GM12878 (cell line): ENCODE data around the gene PCDHA2. TPM values are rescaled to one million over a fixed set of nuclear protein-coding genes. Genes with fewer than 3 reads are reported as not detected.

Experiments
- ATAC-seq: fragments of 200-7000 bp; cut with Tn5 transposase; 3 replicates; pipeline ENCODE4 v1.9.1; 2020; ENCODE audit warnings: mild to moderate bottlenecking, moderate library complexity
- BruUV-seq: library from RNA; stranded (reverse); fragments of 400-500 nt; replicated peaks from 2 replicates; lab custom pipeline; 2021; lab: Mats Ljungman, UMichigan
- CTCF ChIA-PET: fragments of 300-600 bp; sonication (Branson Sonifier 250); formaldehyde crosslinking; extraction: SDS; loops from one replicate; lab custom pipeline; 2021; ENCODE audit warnings: inconsistent platforms; lab: Yijun Ruan, JAX
- POLR2A ChIA-PET: fragments of 350-600 bp; formaldehyde crosslinking; extraction: SDS; loops from one replicate; lab custom pipeline; 2021; ENCODE audit warnings: inconsistent platforms; lab: Charles Lee
- RAD21 ChIA-PET: fragments of 300-600 bp; sonication (Branson Sonifier 250); formaldehyde crosslinking; loops from one replicate; lab custom pipeline; 2023; ENCODE audit warnings: antibody characterized with exemption; ENCODE audit not compliant: unreplicated experiment; lab: Charles Lee
- SMC1A ChIA-PET: fragments of 300-600 bp; sonication (Branson Sonifier 250); formaldehyde crosslinking; loops from one replicate; lab custom pipeline; 2023; ENCODE audit not compliant: unreplicated experiment, uncharacterized antibody; lab: Charles Lee
- DNase-seq: peaks from one replicate; pipeline ENCODE4 v3.0.0-alpha.2; 2011; ENCODE audit warnings: low read depth, low spot score
- FAIRE-seq: peaks from 3 replicates; lab custom pipeline; 2011; peaks lifted over from hg19 to GRCh38; lab: Jason Lieb, UNC
- H2AFZ ChIP-seq: 2 replicates; pipeline ENCODE4 v1.6.0; 2011; ENCODE audit warnings: low read depth, low read length, control low read depth; ENCODE audit not compliant: control insufficient read depth
- H3K27ac ChIP-seq: 2 replicates; pipeline ENCODE4 v1.5.1; 2011; ENCODE audit warnings: control low read depth; ENCODE audit not compliant: control insufficient read depth, insufficient read depth
- H3K27me3 ChIP-seq, 2 experiments: replicated peaks in 1 of 2; 2 replicates each; pipeline versions ENCODE4 v1.6.0 to v1.6.1; 2011; ENCODE audit warnings: low read length in 1 of 2; ENCODE audit not compliant: control insufficient read depth in 2 of 2, insufficient read depth in 2 of 2
- H3K36me3 ChIP-seq, 2 experiments: 2 replicates each; pipeline ENCODE4 v1.5.1; 2011; ENCODE audit warnings: low read length in 1 of 2; ENCODE audit not compliant: control insufficient read depth in 2 of 2, insufficient read depth in 2 of 2
- H3K4me1 ChIP-seq: 2 replicates; pipeline ENCODE4 v1.6.1; 2011; ENCODE audit warnings: mild to moderate bottlenecking, low read length, moderate library complexity, mixed read lengths; ENCODE audit not compliant: control insufficient read depth, insufficient read depth
- H3K4me2 ChIP-seq: 2 replicates; pipeline ENCODE4 v1.6.0; 2011; ENCODE audit warnings: control low read depth; ENCODE audit not compliant: control insufficient read depth, insufficient read depth
- H3K4me3 ChIP-seq: fragments of 200-600 bp; sonication (generic); 2 replicates; pipeline ENCODE4 v1.5.1; 2016
- H3K79me2 ChIP-seq: 2 replicates; pipeline ENCODE4 v1.6.0; 2011; ENCODE audit warnings: low read length; ENCODE audit not compliant: control insufficient read depth, insufficient read depth
- H3K9ac ChIP-seq: 2 replicates; pipeline ENCODE4 v1.8.0; 2011; ENCODE audit warnings: low read length, control low read depth, mixed read lengths; ENCODE audit not compliant: control insufficient read depth, insufficient read depth
- H3K9me3 ChIP-seq: replicated peaks from 3 replicates; pipeline ENCODE4 v1.5.1; 2011; ENCODE audit warnings: mild to moderate bottlenecking, low read length; ENCODE audit not compliant: control insufficient read depth, insufficient read depth
- H4K20me1 ChIP-seq: 2 replicates; pipeline ENCODE4 v1.6.0; 2011; ENCODE audit not compliant: control insufficient read depth, insufficient read depth
- BCL11A ChIP-seq: IDR thresholded peaks from 2 replicates; pipeline ENCODE4 v1.6.1; 2011; ENCODE audit warnings: low read depth, low read length
- CBX5 ChIP-seq: sonication (generic); IDR thresholded peaks from 2 replicates; pipeline ENCODE4 v1.6.1; 2016; ENCODE audit warnings: low read depth, moderate library complexity, mild to moderate bottlenecking, inconsistent platforms
- CUX1 ChIP-seq: IDR thresholded peaks from 2 replicates; pipeline ENCODE4 v1.6.1; 2012; ENCODE audit warnings: improper control_type of control experiment, low read depth, low read length; ENCODE audit not compliant: insufficient replicate concordance
- SREBF2 ChIP-seq: IDR thresholded peaks from 2 replicates; pipeline ENCODE4 v1.6.1; 2012; ENCODE audit warnings: mild to moderate bottlenecking, low read length
- WGBS: methylation state at CpG from one replicate; pipeline ENCODE4 v1.1.6; 2016; ENCODE audit warnings: low lambda C conversion rate; ENCODE audit not compliant: insufficient replicate concordance, insufficient coverage; ENCODE audit errors: missing lambda C conversion rate; 5-methylcytosine and 5-hydroxymethylcytosine counted together
- in situ Hi-C: fragments of 300-500 bp; cut with MboI; formaldehyde crosslinking; loops from 9 replicates; pipeline ENCODE4 v1.14.3; 2018; ENCODE audit warnings: mixed read lengths
- intact Hi-C: fragments of 100-400 bp; cut with micrococcal nuclease; formaldehyde crosslinking; loops from one replicate; pipeline ENCODE4 v1.14.2; 2022; ENCODE audit not compliant: unreplicated experiment
- polyA plus RNA-seq, 11 experiments: library from polyadenylated mRNA; depleted of rRNA in 4 of 11; unstranded in 6 of 11; stranded (reverse) in 5 of 11; fragments of >200 nt; fragmentation: Nextera tagmentation in 4 of 11; fragmentation: Illumina TruSeq in 1 of 11; extraction: Ambion mirVana in 4 of 11; extraction: Trizol in 1 of 11; gene quantifications; 1 replicate in 1 of 11; 2 replicates in 10 of 11; pipeline versions ENCODE4 v1.2.1 to v1.2.3, GENCODE V29; 2011 to 2016; ENCODE audit warnings: inconsistent platforms in 2 of 11, missing spikeins in 2 of 11, low read depth in 1 of 11
- total RNA-seq, 4 experiments: library from RNA; depleted of rRNA in 3 of 4; stranded (reverse); fragments of >200 nt in 3 of 4; fragmentation: Illumina TruSeq in 1 of 4; extraction: Trizol in 1 of 4; gene quantifications; 2 replicates each; pipeline versions ENCODE4 v1.2.1 to v1.2.3, GENCODE V29; 2013 to 2021
- TF ChIP-seq, protein P1 (sequence below): IDR thresholded peaks from 2 replicates; pipeline ENCODE4 v1.6.1; 2012; ENCODE audit warnings: mild to moderate bottlenecking, low read depth, low read length

PCDHA2 gene
- total and polyA plus RNA-seq, 10 of the 15 experiments (the other 5 are each of a cell fraction or from before 2014, with no cell fraction given) = 0.04 to 0.06 TPM; not detected in 8

DNA sequence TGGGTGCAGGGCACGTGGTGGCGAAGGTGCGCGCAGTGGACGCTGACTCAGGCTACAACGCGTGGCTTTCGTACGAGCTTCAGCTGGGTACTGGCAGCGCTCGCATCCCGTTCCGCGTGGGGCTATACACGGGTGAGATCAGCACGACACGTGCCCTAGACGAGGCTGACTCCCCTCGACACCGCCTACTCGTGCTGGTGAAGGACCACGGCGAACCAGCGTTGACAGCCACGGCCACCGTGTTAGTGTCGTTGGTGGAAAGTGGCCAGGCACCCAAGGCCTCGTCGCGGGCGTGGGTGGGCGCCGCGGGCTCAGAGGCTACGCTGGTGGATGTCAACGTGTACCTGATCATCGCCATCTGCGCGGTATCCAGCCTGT is 2.1 kb downstream of the PCDHA2 start:
- ATAC-seq (no peak), DNase-seq (no peak), FAIRE-seq (no peak)
- no peaks in the 10 kb centered on the region for H3K4me1 ChIP-seq
- TF ChIP-seq, protein P1, sequence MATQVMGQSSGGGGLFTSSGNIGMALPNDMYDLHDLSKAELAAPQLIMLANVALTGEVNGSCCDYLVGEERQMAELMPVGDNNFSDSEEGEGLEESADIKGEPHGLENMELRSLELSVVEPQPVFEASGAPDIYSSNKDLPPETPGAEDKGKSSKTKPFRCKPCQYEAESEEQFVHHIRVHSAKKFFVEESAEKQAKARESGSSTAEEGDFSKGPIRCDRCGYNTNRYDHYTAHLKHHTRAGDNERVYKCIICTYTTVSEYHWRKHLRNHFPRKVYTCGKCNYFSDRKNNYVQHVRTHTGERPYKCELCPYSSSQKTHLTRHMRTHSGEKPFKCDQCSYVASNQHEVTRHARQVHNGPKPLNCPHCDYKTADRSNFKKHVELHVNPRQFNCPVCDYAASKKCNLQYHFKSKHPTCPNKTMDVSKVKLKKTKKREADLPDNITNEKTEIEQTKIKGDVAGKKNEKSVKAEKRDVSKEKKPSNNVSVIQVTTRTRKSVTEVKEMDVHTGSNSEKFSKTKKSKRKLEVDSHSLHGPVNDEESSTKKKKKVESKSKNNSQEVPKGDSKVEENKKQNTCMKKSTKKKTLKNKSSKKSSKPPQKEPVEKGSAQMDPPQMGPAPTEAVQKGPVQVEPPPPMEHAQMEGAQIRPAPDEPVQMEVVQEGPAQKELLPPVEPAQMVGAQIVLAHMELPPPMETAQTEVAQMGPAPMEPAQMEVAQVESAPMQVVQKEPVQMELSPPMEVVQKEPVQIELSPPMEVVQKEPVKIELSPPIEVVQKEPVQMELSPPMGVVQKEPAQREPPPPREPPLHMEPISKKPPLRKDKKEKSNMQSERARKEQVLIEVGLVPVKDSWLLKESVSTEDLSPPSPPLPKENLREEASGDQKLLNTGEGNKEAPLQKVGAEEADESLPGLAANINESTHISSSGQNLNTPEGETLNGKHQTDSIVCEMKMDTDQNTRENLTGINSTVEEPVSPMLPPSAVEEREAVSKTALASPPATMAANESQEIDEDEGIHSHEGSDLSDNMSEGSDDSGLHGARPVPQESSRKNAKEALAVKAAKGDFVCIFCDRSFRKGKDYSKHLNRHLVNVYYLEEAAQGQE = no peak
- TF ChIP-seq CUX1 = no peak
- no peak for TF ChIP-seq CBX5
- no peak for TF ChIP-seq SREBF2
- no peak for TF ChIP-seq BCL11A
- H2AFZ ChIP-seq = no peak overlapping the region
- in situ Hi-C loops (no loop called here), intact Hi-C loops (no loop called here)
- WGBS = 78% methylated on average over 33 of the region's 39 CpGs
- SMC1A ChIA-PET = no interaction called here
- no peaks in the 10 kb centered on the region for H4K20me1 ChIP-seq
- BruUV-seq = no TSS peak
- peaks cover 1% of the 10 kb centered on the region; the same call in 2 of the 3 replicates for H3K9me3 ChIP-seq
- no peaks in the 10 kb centered on the region for H3K27me3 ChIP-seq
- H3K9ac ChIP-seq = no peak overlapping the region
- no peaks in the 10 kb centered on the region for H3K79me2 ChIP-seq
- CTCF ChIA-PET = no interaction called here
- POLR2A ChIA-PET = no interaction called here
- H3K27ac ChIP-seq = no peak overlapping the region
- H3K36me3 ChIP-seq = no peaks in the 10 kb centered on the region
- H3K4me3 ChIP-seq = no peak overlapping the region
- no peak overlapping the region for H3K4me2 ChIP-seq
- RAD21 ChIA-PET = no interaction called here
